HepG2 (cell line): ENCODE measurements around the gene TEX14. TPM values are rescaled to one million over a fixed set of nuclear protein-coding genes. Genes with fewer than 3 reads are reported as not detected.
A peak's percentile ranks its signal among the peaks of the same experiment; 100 is the strongest.

Experiments
- ETV5 ChIP-seq: IDR thresholded peaks from 2 replicates; pipeline ENCODE4 v1.6.1; 2018; ENCODE audit warnings: missing biosample characterization, missing genetic modification reagents, inconsistent platforms, borderline replicate concordance
- POLR2G ChIP-seq: fragments of 200-400 bp; formaldehyde crosslinking; IDR thresholded peaks from 2 replicates; pipeline ENCODE4 v1.6.1; 2018; ENCODE audit warnings: mild to moderate bottlenecking, low read depth, low read length, moderate library complexity
- RBFOX2 ChIP-seq: fragments of 200-400 bp; formaldehyde crosslinking; IDR thresholded peaks from 2 replicates; pipeline ENCODE4 v1.6.1; 2017; ENCODE audit warnings: low read depth, mild to moderate bottlenecking, low read length
- TERF1 ChIP-seq: sonication (generic); formaldehyde crosslinking; IDR thresholded peaks from 2 replicates; pipeline ENCODE4 v1.8.0; 2022; ENCODE audit warnings: mild to moderate bottlenecking, missing genetic modification reagents, moderate library complexity
- U2AF1 ChIP-seq: fragments of 200-400 bp; formaldehyde crosslinking; optimal IDR thresholded peaks from 2 replicates; pipeline ENCODE3; 2017; ENCODE audit warnings: mild to moderate bottlenecking, low read depth, low read length
- ZBTB40 ChIP-seq, 2 experiments: fragments of 450-650 bp in 1 of 2; sonication (generic) in 1 of 2; formaldehyde crosslinking in 1 of 2; IDR thresholded peaks; 2 replicates each; pipeline versions ENCODE4 v1.6.1 to v1.8.0; 2016 to 2022; ENCODE audit warnings: antibody characterized with exemption in 1 of 2, mild to moderate bottlenecking in 1 of 2, missing genetic modification reagents in 1 of 2
- ZC3H4 ChIP-seq: sonication (generic); formaldehyde crosslinking; IDR thresholded peaks from 2 replicates; pipeline ENCODE4 v1.4.0; 2020; ENCODE audit warnings: missing genetic modification reagents, borderline replicate concordance
- ZEB1 ChIP-seq: IDR thresholded peaks from 2 replicates; pipeline ENCODE4 v1.6.1; 2012; ENCODE audit warnings: mild to moderate bottlenecking, low read depth, inconsistent platforms; ENCODE audit not compliant: insufficient replicate concordance
- ZNF331 ChIP-seq: sonication (generic); formaldehyde crosslinking; IDR thresholded peaks from 2 replicates; pipeline ENCODE4 v1.4.0; 2020; ENCODE audit warnings: missing genetic modification reagents
- polyA plus RNA-seq, 8 experiments: library from polyadenylated mRNA; depleted of rRNA in 3 of 8; stranded (reverse) in 7 of 8; unstranded in 1 of 8; fragments of >200 nt; fragmentation: Illumina TruSeq in 4 of 8; extraction: Trizol in 4 of 8; gene quantifications; 2 replicates each; pipeline versions ENCODE4 v1.2.1 to v1.2.3, GENCODE V29; 2011 to 2016; ENCODE audit warnings: low read depth in 4 of 8, missing spikeins in 1 of 8, mixed read lengths in 1 of 8; ENCODE audit not compliant: insufficient read depth in 1 of 8
- total RNA-seq, 5 experiments: library from RNA; depleted of rRNA; stranded (reverse); fragments of >200 nt; fragmentation: Illumina TruSeq; extraction: Trizol; gene quantifications; 2 replicates each; pipeline ENCODE4 v1.2.3, GENCODE V29; 2016; ENCODE audit warnings: low read depth in 1 of 5
- TF ChIP-seq, protein P1 (sequence below), 2 experiments: sonication (generic) in 1 of 2; formaldehyde crosslinking in 1 of 2; IDR thresholded peaks; 2 replicates each; pipeline versions ENCODE4 v1.6.1 to v1.9.0; 2014 to 2022; ENCODE audit warnings: antibody characterized with exemption in 1 of 2, borderline replicate concordance in 1 of 2, inconsistent platforms in 1 of 2, low read depth in 1 of 2, missing genetic modification reagents in 1 of 2

Gene TEX14
- total and polyA plus RNA-seq, 2 of the 13 experiments (the other 11 are each of a cell fraction or from before 2014, with no cell fraction given): 0.04 to 0.07 TPM

DNA sequence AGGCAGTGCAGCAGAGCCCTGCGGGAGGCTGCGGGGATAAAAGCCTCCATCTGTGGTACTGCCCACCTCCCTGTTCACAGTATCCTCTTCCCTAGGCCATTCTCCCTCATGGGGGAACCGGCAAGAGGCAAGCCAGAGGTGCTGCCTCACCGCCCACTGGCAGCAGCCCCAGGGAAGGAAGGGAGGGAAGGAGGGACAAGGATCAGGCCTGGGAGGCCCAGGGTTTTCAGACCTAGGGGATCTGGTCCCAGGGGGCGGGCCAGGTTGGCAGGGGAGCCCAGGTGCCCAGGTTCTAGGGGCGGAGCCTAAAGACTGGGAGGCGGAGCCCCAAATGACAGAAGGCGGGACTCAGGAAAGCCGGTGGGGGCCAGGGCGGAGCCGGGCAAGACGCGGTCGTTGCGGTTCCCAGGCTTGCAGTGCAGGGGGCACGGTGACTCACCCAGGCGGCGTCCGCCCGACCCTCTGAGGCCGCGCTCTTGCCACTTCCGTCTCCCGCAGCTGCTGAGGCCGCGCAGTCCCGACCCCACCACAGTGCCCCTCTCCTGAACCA is 174.4 kb downstream of the TEX14 start (continued):
- TF ChIP-seq ZBTB40 (IDR thresholded peaks at IDR 0.05): no peak
- TF ChIP-seq ZBTB40 (CRISPR knock-in tag; IDR thresholded peaks at IDR 0.05): peak; percentile 64
- TF ChIP-seq RBFOX2: peak; percentile 97
- no peak for TF ChIP-seq ETV5 (CRISPR knock-in tag)
- TF ChIP-seq U2AF1: no peak
- TF ChIP-seq TERF1 (CRISPR knock-in tag): no peak
- TF ChIP-seq ZC3H4 (CRISPR knock-in tag): peak; percentile 20; the same call in 1 of the 2 replicates
- TF ChIP-seq, protein P1, sequence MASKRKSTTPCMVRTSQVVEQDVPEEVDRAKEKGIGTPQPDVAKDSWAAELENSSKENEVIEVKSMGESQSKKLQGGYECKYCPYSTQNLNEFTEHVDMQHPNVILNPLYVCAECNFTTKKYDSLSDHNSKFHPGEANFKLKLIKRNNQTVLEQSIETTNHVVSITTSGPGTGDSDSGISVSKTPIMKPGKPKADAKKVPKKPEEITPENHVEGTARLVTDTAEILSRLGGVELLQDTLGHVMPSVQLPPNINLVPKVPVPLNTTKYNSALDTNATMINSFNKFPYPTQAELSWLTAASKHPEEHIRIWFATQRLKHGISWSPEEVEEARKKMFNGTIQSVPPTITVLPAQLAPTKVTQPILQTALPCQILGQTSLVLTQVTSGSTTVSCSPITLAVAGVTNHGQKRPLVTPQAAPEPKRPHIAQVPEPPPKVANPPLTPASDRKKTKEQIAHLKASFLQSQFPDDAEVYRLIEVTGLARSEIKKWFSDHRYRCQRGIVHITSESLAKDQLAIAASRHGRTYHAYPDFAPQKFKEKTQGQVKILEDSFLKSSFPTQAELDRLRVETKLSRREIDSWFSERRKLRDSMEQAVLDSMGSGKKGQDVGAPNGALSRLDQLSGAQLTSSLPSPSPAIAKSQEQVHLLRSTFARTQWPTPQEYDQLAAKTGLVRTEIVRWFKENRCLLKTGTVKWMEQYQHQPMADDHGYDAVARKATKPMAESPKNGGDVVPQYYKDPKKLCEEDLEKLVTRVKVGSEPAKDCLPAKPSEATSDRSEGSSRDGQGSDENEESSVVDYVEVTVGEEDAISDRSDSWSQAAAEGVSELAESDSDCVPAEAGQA (IDR thresholded peaks at IDR 0.05; ENCODE audit: low read depth): no peak
- TF ChIP-seq, protein P1 (CRISPR knock-in tag; IDR thresholded peaks at IDR 0.05; ENCODE audit: borderline replicate concordance): no peak
- 0 out of 2 replicates have a peak, but pooled peaks have one; percentile 11 for TF ChIP-seq ZNF331 (CRISPR knock-in tag)
- peak; percentile 17 for TF ChIP-seq ZEB1
- TF ChIP-seq POLR2G: peak; percentile 66
